ENCODE measurements around the gene LRRC15. TPM values are rescaled to one million over a fixed set of nuclear protein-coding genes. Genes with fewer than 3 reads are reported as not detected.
A peak's percentile ranks its signal among the peaks of the same experiment; 100 is the strongest.

The LRRC15 gene
- polyA plus RNA-seq, 1 donor = 0.10 TPM

GRCh38 chr3:194332858-194333211 is 36.7 kb downstream of the LRRC15 start:
- DNase-seq = no peak

DNA sequence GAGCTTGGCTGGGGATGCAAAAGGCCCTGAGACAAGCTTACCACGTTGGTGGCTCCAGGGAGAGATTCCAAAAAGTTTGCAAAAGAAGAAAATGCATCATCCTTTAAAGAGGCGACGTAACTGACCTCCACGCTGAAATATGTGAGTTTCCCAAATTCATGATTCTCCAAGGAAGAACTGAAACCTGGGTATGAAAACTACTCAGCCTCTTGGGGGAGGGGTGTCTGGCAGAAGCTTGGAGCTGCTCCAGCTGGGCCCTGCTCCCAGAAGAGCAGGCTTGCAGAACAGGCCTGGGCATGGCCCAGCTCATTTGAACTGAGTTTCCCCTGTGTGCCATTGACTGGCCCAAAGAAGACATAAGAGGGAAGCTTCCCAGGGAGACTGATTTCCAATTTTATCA is 39.0 kb downstream of the LRRC15 start:
- DNase-seq = no peak

DNA sequence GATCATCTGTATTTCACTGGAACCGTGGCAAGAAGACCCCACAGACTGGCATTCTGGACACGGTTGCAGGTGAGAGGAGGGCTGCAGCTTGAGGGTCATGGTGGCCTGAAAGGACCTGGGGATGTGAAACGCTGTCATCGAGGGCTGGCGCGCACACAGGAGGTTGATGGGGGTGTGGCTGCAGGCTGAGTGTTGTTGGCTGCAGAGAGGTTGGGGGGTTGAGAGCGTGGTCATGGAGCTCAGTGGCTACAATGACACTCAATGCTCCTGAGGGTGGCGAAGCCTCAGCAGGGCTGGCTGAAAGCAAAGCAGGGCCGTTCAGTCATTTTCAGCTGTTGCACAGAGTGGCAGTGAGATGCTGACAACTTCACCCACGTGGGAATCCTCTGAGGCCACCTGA is 39.4 kb downstream of the LRRC15 start:
- no peak for DNase-seq

GRCh38 chr3:194329583-194329965 is 40.0 kb downstream of the LRRC15 start:
- no peak for DNase-seq

- no peak for DNase-seq
Measured at GRCh38 chr3:194328942-194329582, 40.5 kb downstream of the LRRC15 start.

DNA sequence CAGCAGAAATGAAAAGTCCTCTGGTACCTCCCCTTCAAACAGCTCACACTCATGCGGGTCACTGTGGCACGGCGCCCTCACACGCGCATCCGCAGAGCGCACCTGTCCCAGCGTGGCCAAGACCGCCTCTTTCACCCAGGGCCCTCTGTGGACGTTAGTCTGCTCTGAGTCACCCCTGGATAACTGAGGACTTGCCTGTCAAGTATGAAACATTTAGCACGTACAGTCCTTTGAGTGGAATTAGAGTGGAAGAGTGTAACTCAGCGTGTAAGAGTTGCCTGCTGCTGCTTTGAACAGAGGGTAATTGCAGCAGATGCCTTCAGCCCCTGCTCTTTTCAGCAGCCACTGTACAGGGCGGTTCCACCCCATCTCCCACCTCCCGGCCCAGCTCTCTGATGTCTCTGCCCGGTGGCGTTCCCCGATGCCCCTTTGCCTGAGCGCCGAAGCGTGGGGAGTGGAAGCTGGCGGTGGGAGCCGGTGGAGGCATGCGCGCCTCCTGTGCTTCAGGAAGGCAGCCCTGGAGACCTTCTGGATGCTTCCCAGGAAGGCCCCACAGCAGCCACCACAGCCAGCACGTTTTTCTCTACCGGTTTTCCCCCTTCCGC is 41.4 kb downstream of the LRRC15 start:
- DNase-seq = no peak

- DNase-seq = no peak
Measured at GRCh38 chr3:194327218-194328052, 42.1 kb downstream of the LRRC15 start.

DNA sequence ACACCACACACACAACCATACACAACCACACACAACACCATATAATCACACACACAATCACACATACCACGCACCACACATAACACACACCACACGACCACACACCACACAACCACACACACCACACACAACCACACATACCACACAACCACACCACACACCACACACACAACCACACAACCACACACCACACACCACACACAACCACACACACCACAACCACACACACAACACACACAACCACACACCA is 42.6 kb downstream of the LRRC15 start:
- no peak for DNase-seq

DNA sequence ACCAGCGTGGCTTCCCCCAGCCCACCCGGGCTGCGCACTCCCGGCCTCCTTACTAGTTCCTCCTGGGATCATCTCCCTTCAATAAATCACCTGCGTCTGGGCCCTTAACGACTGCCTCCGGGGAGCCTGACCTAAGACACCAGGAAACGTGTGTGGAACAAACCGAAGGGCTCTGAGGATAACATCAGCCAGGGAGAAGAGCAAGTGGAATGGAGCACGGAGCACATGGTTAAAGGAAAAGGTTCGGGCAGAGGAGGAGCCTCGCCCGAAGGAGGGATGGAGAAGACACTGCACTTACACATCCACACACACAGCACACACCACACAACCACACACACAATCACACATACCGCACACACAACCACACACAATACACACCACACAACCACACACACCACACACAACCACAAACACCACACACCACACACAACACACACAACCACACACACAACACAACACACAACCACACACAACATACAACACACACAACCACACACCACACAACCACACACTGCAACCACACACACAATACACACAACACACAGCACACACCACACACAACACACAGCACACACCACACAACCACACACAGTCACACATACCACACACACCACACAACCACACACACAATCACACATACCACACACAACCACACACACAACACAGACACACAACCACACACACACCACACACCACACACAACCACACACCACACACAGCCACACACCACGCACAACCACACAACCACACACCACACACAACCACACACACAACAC is 43.2 kb downstream of the LRRC15 start:
- no peak for DNase-seq

- no peak for DNase-seq
Measured at GRCh38 chr3:194325424-194326153, 44.0 kb downstream of the LRRC15 start.

DNA sequence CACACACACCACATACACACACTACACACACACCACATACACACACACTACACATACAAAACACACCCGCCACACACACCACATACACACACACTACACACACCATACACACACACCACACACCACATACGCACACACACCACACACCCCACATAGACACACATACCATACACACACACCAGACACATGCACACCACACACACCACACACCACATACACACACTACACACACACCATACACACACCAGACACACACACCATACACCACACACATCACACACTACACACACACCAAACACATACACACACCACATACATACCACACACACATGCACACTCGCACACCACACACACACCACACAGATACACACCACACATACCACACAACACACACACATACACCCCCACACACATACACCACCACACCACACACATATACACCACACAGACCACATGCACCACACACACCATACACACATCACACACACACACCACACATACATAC is 44.7 kb downstream of the LRRC15 start:
- no peak for DNase-seq

DNA sequence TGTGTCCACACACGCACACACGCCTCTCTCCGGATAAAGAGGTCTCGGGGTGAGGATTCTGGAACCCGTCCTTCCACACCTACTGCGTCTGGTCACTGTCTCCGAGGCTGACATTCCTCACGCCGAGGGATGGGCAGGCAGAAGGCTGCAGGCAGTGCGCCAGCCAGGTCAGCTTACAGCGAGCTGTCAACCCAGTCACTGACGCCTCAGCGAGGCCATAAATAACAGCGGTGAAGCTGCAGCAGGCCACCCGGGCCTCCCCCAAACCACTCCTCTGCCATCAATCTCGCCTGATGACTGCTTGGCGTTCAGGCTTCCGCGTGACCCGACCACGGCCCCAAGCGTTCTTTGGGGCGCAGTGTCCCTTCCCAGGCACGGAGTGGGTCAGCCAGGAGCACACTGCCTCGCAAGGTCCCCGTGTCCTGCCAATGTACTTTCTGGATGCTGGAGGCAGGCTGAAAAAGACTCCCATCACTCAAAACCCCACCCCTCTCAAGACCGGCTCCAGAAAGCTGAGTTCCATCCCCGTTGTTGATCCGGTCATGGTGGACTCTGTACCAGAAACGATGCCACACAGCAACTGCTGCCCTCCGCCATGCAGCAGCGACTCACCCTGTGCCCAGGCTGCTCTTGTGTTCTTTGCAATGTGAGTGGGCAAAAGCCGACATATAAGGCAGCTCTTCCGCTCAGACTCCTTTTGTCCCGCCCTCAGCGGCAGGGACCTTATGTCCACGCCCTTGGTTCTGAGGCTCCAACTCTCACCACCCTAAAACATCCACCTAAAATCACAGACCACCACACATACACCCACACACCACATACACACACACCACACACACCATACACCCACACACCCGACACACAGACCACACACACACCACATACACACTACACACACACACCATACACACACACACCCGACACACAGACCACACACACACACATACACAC is 45.5 kb downstream of the LRRC15 start:
- DNase-seq = peak; percentile 40

- DNase-seq = no peak
Measured at GRCh38 chr3:194322678-194323211, 46.8 kb downstream of the LRRC15 start.

DNA sequence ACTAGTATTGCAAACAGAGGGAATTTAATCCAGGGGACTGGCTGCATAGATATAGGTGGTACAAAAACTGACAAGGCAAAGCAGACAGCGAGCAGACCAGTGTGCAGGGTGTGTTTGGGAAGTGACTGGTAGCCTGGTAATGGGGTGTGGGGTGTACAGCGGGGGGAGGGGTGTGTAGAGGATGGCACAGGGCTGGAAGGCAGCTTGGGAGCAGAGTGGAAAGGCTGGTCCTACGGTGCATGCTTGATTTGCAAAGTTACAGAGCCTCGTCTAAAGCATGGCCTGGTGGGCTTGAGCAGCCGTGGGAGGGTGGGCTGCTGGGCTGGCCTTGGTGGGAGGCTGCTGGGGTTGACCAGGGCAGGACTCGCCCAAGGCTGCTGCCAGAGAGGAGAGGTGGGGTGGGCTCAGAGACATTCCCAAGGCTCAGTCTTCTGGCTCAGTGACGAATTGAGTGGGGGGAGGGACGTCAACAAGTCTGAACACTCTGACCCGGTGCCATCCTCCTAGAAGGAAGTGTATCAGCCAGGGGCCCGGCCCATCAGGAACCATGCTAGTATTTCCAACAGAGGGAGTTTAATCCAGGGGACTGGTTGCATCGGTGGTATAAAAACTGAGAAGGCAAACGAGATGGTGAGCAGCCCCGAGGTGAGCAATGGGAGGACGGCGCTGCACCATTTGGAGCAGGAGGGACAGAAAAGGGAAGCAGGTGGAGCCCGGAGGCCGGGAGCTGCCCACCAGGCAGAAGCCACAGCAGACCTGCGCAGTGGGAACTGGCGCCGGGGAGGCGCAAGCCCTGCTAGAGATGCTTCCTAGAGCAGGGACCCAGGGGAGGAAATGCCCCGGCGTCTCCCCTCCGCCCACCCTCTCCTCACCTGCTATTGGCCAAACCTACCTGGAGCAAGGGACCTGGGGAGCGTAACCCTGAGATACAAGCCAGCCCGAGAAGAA is 47.6 kb downstream of the LRRC15 start:
- DNase-seq = no peak

GRCh38 chr3:194320744-194321243 is 48.7 kb downstream of the LRRC15 start:
- no peak for DNase-seq

- DNase-seq = no peak
Measured at GRCh38 chr3:194320100-194320499, 49.4 kb downstream of the LRRC15 start.

DNA sequence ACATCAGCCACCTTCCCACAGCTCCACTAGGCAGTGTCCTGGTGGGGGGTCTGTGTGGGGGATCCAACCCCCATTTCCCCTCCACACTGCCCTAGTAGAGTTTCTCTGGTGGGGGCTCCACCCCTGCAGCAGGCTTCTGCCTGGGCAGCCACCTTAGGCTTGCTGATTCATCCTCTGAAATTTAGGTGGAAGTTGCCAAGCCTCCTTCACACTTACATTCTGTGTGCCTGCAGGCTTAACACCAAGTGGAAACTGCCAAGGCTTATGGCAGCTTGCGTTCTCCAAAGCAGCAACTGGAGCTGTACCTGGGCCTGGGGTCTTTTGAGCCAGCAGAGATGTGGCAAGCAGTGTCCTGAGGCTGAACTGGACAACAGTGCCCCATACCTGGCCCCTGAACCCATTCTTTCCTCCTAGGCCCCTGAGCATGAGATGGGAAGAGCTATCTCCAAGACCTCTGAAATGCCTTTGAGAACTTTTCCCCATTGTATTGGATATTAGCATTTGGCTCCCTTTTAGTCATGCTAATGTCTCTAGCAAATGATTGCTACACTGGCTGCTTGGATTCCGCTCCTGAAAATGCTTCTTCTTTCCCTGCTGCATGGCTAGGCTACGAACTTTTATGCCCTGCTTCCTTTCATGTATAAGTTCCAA is 50.9 kb downstream of the LRRC15 start:
- no peak for DNase-seq

DNA sequence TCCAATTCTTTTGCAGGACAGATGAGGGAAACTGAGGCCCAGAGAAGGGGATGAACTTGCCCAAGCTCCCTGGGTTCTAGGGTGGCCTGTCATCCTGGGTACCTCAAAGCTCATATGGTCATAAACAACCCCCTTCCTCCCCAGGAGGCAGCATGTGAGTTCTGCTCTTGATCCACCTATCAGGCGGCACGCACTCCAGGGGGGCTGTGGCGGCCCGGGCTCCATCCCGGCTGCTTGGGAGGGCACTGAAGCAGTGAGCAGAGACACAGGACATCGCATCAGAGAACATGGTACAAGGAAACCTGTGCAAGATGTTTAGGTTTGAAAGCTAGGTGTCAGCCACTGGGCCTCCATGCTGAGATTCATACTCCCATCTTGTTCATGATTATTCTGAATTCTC is 52.6 kb downstream of the LRRC15 start:
- no peak for DNase-seq

GRCh38 chr3:194315965-194316361 is 53.6 kb downstream of the LRRC15 start:
- no peak for DNase-seq
